ENCODE data around the gene ADAM11.

Gene ADAM11

GRCh38 chr17:44759086-44759915 lies 513 bp downstream of the ADAM11 start:
- no peak for DNase-seq

GRCh38 chr17:44759916-44760243 lies 1.1 kb downstream of the ADAM11 start:
- DNase-seq = no peak

GRCh38 chr17:44760474-44761308 lies 1.9 kb downstream of the ADAM11 start:
- DNase-seq = no peak

- no peak for DNase-seq
Observed at GRCh38 chr17:44761932-44762810, 3.4 kb downstream of the ADAM11 start.

- no peak for DNase-seq
Observed at GRCh38 chr17:44763170-44763569, 4.4 kb downstream of the ADAM11 start.

GRCh38 chr17:44765965-44766364 lies 7.2 kb downstream of the ADAM11 start:
- no peak for DNase-seq

- no peak for DNase-seq
Observed at GRCh38 chr17:44766409-44767038, 7.7 kb downstream of the ADAM11 start.

- no peak for DNase-seq
Observed at GRCh38 chr17:44767493-44767892, 8.7 kb downstream of the ADAM11 start.

GRCh38 chr17:44768505-44769142 lies 9.8 kb downstream of the ADAM11 start:
- no peak for DNase-seq

GRCh38 chr17:44769230-44769629 lies 10.4 kb downstream of the ADAM11 start:
- DNase-seq = no peak

- no peak for DNase-seq
Observed at GRCh38 chr17:44769647-44770084, 10.9 kb downstream of the ADAM11 start.

- DNase-seq = no peak
Observed at GRCh38 chr17:44770166-44770925, 11.6 kb downstream of the ADAM11 start.

- no peak for DNase-seq
Observed at GRCh38 chr17:44772308-44773045, 13.7 kb downstream of the ADAM11 start.

- no peak for DNase-seq
Observed at GRCh38 chr17:44773140-44773539, 14.4 kb downstream of the ADAM11 start.

GRCh38 chr17:44774271-44775135 lies 15.7 kb downstream of the ADAM11 start:
- peak; percentile 94 to 97 for DNase-seq

- peak; percentile 98 to 99 for DNase-seq
Observed at GRCh38 chr17:44775136-44775837, 16.5 kb downstream of the ADAM11 start.

- no peak for DNase-seq
Observed at GRCh38 chr17:44775838-44776621, 17.2 kb downstream of the ADAM11 start.

Measured in stimulated activated CD4-positive, alpha-beta T cell treated with anti-CD3 and anti-CD28 coated beads, Interleukin-2, amount 100 ng/mL, for 24 hours (primary cell).